GM08714 (cell line): ENCODE measurements around the gene EPS8L2.

Experiments
- H3K4me3 ChIP-seq: fragments of 200-500 bp; sonication (Bioruptor generic); 2 replicates; pipeline ENCODE4 v1.5.1; 2014; ENCODE audit warnings: mild to moderate bottlenecking, low read length, inconsistent platforms
- ZNF274 ChIP-seq: IDR thresholded peaks from 2 replicates; pipeline ENCODE4 v1.6.1; 2012; ENCODE audit warnings: mild to moderate bottlenecking, low read depth, low read length

The EPS8L2 gene

GRCh38 chr11:772429-773390 lies 66.7 kb downstream of the EPS8L2 start:
- no peak for TF ChIP-seq ZNF274
- H3K4me3 ChIP-seq, result no peak overlapping the region

GRCh38 chr11:773425-773824 lies 67.4 kb downstream of the EPS8L2 start:
- no peak overlapping the region for H3K4me3 ChIP-seq
- TF ChIP-seq ZNF274, result no peak

GRCh38 chr11:773830-774229 lies 67.8 kb downstream of the EPS8L2 start:
- H3K4me3 ChIP-seq, result no peak overlapping the region
- no peak for TF ChIP-seq ZNF274

GRCh38 chr11:774873-775592 lies 69.0 kb downstream of the EPS8L2 start:
- no peak overlapping the region for H3K4me3 ChIP-seq

GRCh38 chr11:776263-776560 lies 70.2 kb downstream of the EPS8L2 start:
- TF ChIP-seq ZNF274, result no peak
- peak overlapping the region; percentile 76 for H3K4me3 ChIP-seq

More at GRCh38 chr11:774873-775592, 69.0 kb downstream of the EPS8L2 start:
- no peak for TF ChIP-seq ZNF274

- peak overlapping the region; percentile 76 for H3K4me3 ChIP-seq
- TF ChIP-seq ZNF274, result no peak
Observed at GRCh38 chr11:776561-777287, 70.7 kb downstream of the EPS8L2 start.
